Measurements from ENCODE around the gene ZNF317.

DNA sequence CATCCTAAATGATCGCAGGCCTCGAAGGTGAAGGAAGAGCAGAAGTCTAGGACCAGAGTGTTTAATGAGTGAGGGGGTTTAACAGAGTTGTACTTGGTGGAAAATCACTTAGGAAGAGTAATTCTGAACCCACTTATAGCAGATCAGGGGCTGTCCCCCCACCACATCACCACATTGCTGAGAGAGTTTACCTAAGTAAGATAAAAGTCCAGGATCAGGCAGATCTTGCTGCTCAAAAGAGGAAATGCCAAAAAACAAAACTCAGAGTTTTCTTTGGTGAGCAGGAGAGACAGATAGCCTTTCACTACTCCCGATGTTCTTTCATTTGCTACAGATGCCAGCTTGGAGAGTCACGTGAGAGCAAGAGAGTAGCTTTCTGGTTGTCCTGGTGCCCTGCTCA lies 15.4 kb downstream of the ZNF317 start:
- TF ChIP-seq CTCF (IDR thresholded peaks at IDR 0.05) (no peak), POLR2A (IDR thresholded peaks at IDR 0.05) (no peak)

Measured in body of pancreas (tissue), 4 donors.